Measurements from ENCODE around the gene CAST.

GRCh38 chr5:96687080-96687479, 24.9 kb downstream of the CAST start:
- TF ChIP-seq POLR2A (IDR thresholded peaks at IDR 0.05) (no peak), CTCF (IDR thresholded peaks at IDR 0.05) (no peak), POLR2AphosphoS5 (IDR thresholded peaks at IDR 0.05) (no peak)
